Measurements from ENCODE around the gene PRDM16.
"Not testable (repeated sequence)": the region's sequence is repeated elsewhere in the genome, so short reads cannot be mapped to it uniquely, and the experiment has no call there.

The PRDM16 gene

DNA sequence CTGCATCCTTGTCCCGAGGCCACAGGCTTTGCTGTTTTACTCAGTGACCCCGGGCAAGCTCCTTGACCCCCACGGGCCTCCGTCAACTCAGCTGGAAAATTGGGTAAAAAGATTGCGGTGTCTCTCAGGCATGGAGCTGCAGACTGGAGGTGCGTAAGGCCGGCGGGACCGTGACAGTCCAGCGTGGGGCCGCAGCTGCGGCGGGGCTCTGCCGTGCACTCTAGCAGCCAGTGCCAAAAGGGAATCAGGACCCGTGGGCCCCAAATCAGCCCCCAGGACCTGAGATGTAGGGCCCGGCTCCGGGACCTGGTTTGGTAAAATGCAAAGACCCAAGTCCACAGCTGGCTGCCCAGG, 158.3 kb downstream of the PRDM16 start:
- no peak for DNase-seq (ENCODE audit: low read depth)
- no peak overlapping the region for H3K4me3 ChIP-seq (ENCODE audit: low read depth, low read length)

DNA sequence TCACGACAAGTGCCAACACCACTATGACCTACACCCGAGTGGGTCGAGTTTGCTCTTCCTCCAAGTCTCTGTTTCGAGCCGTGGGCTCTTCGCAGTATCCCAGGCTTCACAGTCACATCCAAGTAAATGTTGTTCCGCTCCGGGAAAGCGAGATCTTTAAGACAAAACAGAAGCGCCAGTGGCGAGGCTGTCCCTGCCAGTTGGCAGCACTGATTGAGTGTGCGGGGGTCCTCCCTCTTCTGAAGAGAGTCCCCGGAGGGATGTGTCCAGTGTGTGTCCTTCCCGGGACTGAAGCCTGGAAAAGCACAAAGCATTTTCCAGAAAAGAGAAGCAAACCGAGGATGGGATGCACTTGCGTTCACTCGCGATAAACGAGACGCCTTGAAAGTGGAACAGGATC, 158.9 kb downstream of the PRDM16 start:
- H3K4me3 ChIP-seq (ENCODE audit: low read depth, low read length): no peak overlapping the region
- no peak for DNase-seq (ENCODE audit: low read depth)

GRCh38 chr1:3229081-3229725, 160.2 kb downstream of the PRDM16 start:
- no peak overlapping the region for H3K4me3 ChIP-seq (ENCODE audit: low read depth, low read length)
- DNase-seq (ENCODE audit: low read depth): no peak

GRCh38 chr1:3230553-3230952, 161.6 kb downstream of the PRDM16 start:
- no peak overlapping the region for H3K4me3 ChIP-seq (ENCODE audit: low read depth, low read length)
- DNase-seq (ENCODE audit: low read depth): no peak

DNA sequence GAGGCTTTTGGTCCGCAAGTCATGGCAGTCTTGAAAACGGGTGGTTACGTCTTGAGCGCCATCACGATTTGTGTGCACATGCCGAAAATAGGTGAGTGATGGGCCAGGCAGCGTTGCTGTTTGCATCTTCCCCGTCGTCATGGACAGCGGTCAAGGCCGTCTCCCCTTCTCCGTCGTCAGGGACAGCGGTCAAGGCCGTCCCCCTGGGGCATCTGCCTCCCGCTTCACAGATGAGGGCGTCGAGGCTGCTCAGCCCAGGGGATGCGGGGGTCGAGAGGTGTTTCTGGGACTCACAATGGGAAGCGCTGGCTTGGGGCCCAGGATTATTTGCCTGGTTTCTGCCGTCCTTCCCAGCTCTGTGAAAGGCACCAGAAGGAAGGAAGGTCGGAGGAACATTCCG, 162.2 kb downstream of the PRDM16 start:
- H3K4me3 ChIP-seq (ENCODE audit: low read depth, low read length): no peak overlapping the region

GRCh38 chr1:3231826-3232225, 162.8 kb downstream of the PRDM16 start:
- no peak overlapping the region for H3K4me3 ChIP-seq (ENCODE audit: low read depth, low read length)
- no peak for DNase-seq (ENCODE audit: low read depth)

More for the DNA sequence above, 162.2 kb downstream of the PRDM16 start:
- no peak for DNase-seq (ENCODE audit: low read depth)

DNA sequence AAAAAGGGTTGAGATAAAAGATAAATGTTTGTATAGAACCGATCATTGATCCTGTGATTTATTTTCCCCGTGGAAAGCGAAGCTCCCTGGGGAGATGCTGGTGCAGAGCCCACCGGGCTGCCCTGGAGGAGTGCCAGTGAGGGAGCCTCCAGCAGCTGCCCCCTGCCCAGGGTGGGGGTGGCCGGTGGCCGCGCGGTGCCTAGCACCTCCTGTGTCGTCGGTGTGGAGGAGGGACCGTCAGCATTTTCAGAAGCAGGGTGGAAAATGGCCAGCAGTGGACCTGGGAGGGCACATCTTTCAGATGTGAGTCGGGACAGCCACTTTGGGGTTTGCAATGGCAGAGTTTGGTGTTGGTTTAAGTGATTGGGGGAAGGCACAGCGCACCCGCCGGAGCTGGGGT, 164.0 kb downstream of the PRDM16 start:
- DNase-seq (ENCODE audit: low read depth): no peak
- H3K4me3 ChIP-seq (ENCODE audit: low read depth, low read length): no peak overlapping the region

DNA sequence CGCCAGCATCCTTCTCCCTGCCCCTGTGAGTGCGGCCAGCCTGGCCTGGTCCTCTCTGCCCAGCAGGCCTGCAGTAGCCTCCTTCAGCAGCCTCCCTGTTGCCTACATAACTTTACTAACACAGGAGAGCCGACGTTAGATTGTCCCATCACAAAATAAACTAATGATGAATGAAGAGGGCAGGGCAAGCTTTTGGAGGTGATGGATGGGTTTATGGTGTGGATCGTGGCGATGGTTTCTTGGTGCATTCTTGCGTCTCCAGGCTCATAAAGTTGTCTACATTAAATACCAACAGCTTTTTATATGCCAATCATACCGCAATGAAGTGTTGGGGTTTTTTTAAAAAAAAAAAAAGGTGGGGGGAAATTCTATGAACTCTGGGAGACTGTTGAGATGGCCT, 164.5 kb downstream of the PRDM16 start:
- DNase-seq (ENCODE audit: low read depth): no peak
- H3K4me3 ChIP-seq (ENCODE audit: low read depth, low read length): no peak overlapping the region

DNA sequence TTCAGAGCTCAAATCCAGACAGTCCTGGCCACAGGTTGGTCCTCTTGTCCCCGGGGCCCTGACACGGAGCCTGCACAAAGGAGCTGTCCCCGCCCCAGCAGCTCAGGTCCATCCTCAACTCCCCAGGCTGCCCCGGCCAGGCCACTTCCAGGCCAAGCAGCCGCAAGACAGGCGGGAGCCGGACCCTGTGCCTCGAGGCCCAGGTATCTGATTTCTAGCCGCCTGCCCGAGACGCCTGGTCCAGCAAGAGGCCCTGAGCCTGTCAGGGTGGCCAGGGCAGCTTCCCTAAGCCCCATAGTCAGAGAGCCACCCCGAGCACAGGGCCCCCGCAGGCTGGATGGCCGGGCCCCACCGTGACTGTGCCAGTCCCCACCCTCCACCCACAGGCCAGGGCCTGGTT, 165.3 kb downstream of the PRDM16 start:
- no peak for DNase-seq (ENCODE audit: low read depth)
- H3K4me3 ChIP-seq (ENCODE audit: low read depth, low read length): no peak overlapping the region

DNA sequence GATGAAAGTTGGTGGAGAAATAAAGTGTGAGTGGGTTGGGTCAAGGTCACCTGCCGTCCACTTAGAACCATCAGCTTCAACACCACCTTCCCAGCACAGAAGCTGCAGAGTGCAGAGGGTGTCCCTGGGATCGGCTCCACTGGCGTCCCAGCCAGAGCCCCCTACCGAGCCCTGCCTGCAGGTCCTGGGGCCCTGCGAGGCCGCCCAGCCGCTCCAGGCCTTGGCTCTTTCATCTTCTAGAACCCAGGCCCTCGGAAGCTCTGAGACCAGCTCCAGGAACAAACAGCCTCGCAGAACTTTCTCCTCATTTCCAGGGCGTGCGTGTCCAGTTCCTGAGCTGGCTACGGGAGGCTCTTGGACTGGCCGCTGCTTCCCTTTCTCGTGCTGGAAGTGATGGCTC, 166.0 kb downstream of the PRDM16 start:
- no peak overlapping the region for H3K4me3 ChIP-seq (ENCODE audit: low read depth, low read length)

GRCh38 chr1:3235496-3235895, 166.5 kb downstream of the PRDM16 start:
- no peak overlapping the region for H3K4me3 ChIP-seq (ENCODE audit: low read depth, low read length)
- DNase-seq (ENCODE audit: low read depth): no peak

More for the DNA sequence above, 166.0 kb downstream of the PRDM16 start:
- no peak for DNase-seq (ENCODE audit: low read depth)

DNA sequence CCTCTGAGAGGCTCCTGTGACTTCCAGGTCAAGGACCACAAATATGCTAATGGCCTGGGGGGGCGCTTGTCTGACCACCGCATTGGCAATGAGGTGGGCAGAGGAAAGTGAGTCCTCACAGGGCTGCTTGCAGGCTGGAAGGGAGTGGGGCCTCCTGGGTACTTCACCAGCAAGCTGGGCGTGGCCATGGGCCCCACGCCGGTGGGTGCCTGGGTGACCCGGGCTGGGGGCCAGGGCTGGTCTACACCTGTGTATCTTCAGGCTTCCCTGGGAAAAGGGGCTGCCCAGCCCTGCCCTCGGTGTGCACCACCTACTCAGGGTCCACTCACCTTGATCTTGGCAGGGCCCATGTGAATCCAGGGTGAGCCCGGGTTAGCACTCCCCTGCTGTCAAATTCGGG, 167.4 kb downstream of the PRDM16 start:
- no peak for DNase-seq (ENCODE audit: low read depth)
- H3K4me3 ChIP-seq (ENCODE audit: low read depth, low read length): no peak overlapping the region

GRCh38 chr1:3236955-3237354, 168.0 kb downstream of the PRDM16 start:
- no peak overlapping the region for H3K4me3 ChIP-seq (ENCODE audit: low read depth, low read length)
- no peak for DNase-seq (ENCODE audit: low read depth)

GRCh38 chr1:3237570-3237969, 168.6 kb downstream of the PRDM16 start:
- no peak for DNase-seq (ENCODE audit: low read depth)
- no peak overlapping the region for H3K4me3 ChIP-seq (ENCODE audit: low read depth, low read length)

GRCh38 chr1:3237994-3238702, 169.1 kb downstream of the PRDM16 start:
- no peak for DNase-seq (ENCODE audit: low read depth)
- no peak overlapping the region for H3K4me3 ChIP-seq (ENCODE audit: low read depth, low read length)

- H3K4me3 ChIP-seq (ENCODE audit: low read depth, low read length): no peak overlapping the region
- no peak for DNase-seq (ENCODE audit: low read depth)
Measured at GRCh38 chr1:3238703-3239278, 169.8 kb downstream of the PRDM16 start.

GRCh38 chr1:3239991-3240390, 171.0 kb downstream of the PRDM16 start:
- H3K4me3 ChIP-seq (ENCODE audit: low read depth, low read length); DNase-seq (ENCODE audit: low read depth): not testable (repeated sequence)

DNA sequence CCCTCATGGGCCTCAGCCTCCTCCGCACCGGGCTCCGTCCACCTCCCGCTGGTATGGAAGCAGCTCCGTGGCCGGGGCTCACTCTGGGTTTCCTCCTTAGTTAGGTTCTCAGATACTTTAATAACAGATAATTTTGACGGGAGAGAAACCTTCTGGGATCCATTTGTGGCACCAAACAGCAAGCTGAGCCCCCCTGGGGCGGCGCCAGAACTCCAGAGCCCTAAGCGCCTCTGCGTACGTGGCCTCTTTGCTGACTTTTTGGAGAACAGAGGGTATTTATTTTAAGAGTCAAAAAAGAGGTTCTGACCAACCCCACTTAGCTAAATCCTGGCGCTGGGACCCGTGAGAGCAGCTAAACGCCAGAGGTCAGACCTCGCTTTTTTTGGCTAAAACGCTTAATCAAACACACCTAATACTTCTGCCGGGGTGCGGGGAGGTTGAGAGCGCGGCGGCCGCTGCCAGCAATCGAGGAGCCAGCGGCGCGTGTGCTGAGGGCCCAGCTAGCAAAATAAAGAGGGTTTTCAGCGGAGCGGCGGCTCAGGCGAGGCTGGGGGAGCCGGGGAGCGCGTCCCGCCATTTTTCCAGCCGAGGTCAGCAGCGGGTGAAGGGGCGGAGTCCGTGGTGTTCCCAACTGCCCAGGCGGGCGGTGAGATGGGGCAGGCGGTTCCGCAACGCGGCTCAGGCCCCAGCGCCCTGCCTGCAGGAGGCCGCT, 171.7 kb downstream of the PRDM16 start:
- DNase-seq (ENCODE audit: low read depth): no peak
- H3K4me3 ChIP-seq (ENCODE audit: low read depth, low read length): no peak overlapping the region

DNA sequence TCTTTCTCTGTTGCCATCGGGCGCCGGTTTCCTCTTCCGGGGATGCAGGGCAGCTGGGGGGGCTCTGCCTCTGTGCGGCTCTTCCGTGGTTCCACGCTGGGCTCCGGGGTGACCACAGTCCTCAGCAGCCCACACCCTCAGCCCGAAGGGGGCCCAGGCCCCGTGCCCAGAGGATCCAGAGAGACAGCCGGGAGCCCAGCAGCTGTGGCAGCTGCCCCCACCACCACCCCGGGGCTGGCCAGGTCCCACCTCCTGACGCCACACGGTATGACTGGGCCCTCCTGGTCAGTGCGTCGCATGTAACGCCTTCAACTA, 172.2 kb downstream of the PRDM16 start:
- no peak overlapping the region for H3K4me3 ChIP-seq (ENCODE audit: low read depth, low read length)
- DNase-seq (ENCODE audit: low read depth): no peak

DNA sequence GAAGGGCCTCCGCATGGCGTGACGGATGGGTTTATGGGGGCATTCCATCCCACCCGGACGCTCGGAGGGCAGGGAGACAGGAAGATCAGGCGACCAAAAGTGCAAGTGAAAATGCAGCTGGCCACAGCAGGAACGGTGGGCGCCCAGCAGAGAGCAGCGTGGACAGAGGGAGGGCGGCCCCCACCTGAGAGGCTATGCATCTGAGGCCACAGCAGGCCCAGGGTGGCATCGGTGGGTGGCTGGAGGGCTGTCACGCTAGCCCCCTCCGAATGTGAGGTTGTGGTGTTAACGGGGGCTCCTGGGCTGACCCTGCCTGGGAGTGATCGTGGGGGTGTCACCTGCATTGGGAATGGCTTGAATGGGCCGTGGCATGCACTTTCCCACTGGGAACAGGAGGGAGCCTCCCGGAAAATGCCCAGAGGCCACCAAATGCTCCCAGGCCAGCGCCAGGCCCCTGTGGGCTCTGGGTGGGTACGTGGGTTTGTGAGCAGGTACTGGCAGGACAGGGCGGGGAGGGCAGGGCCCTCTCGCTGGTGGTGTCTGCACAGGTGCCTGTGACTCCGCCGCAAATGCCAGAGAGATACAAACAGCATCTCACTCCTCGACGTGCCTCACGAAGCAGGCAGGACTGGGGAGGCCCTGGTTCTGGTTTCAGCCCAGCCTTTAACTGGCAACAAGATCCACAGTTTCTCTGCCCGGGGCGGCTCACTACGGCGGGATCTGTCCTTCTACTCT, 172.8 kb downstream of the PRDM16 start:
- no peak for DNase-seq (ENCODE audit: low read depth)
- no peak overlapping the region for H3K4me3 ChIP-seq (ENCODE audit: low read depth, low read length)
